Urothelium cell line (cell line): ENCODE results near the gene PPP3R1.

ENCODE experiments used
- DNase-seq: peaks from one replicate; pipeline ENCODE4 v3.0.0; 2011; ENCODE audit warnings: low spot score, mixed read lengths
- FAIRE-seq: peaks from 2 replicates; lab custom pipeline; 2011; peaks lifted over from hg19 to GRCh38; lab: Jason Lieb, UNC

The PPP3R1 gene

GRCh38 chr2:68236103-68236734 is 16.1 kb downstream of the PPP3R1 start:
- no peak for DNase-seq
- FAIRE-seq = no peak

DNA sequence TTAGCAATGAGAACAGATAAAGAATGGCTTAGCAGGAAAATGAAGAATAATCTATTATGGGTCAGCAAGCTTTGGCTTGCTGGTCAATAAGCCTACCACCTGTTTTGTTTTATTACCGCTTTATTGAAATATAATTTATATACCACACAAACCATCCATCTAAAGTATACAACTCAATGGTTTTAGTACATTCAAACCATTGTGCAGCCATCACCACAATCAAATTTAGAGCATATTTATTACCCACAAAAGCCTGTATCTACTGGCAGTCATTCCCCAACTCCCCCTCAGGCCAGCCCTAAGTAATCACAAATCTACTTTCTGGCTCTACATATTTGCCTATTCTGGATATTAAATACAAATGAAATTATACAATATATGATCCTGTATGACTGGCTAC is 17.2 kb downstream of the PPP3R1 start:
- DNase-seq (no peak), FAIRE-seq (no peak)

GRCh38 chr2:68234405-68234804 is 17.9 kb downstream of the PPP3R1 start:
- DNase-seq = no peak
- no peak for FAIRE-seq

DNA sequence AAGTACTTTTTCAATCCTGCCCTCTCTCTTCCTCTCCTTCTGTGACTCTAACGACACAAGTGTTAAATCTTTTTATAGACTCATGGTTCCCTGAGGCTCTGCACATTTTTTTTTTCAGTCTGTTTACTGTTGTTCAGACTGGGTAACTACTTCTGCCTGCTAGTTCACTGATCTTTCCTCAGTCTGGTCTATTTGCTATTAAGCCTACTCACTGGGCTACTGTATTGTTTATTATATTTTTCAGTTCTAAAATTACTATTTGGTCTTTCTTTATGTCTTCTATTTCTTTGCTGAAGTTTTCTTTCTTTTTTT is 21.3 kb downstream of the PPP3R1 start:
- FAIRE-seq (no peak), DNase-seq (no peak)

DNA sequence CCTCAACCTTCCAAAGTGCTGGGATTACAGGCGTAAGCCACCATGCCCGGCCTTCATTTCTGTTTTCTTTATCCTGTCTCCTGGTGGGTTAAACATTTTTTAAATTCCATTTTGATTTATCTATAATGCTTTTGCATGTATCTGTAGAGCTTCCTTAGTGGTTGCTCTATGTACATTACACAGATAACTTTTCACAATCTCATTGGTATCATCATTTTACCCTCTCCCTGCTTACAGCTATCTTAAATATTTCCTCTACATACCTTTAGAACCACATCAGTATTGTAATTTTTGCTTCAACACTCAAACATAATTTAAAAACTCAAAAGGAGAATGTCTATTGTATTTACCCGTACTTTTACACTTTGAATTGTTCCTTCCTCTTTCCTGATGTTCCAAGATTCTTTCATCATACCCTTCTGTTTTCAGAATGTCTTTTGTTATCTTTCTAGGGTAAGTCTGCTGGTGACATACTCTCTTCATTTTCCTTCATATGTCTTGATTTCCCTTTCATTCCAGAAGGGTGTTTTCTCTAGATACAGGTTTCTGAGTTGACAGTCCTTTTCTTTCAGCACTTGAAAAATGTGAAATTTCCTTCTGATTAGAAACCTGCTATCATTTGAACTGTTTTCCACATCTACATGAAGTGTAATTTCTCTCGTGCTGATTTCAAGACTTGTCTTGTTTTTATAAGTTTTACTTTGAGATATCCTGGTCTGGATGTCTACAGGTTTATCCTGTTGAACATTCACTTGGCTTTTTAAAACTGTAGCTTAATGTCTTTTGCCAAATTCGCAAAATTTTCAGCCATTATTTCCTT is 21.9 kb downstream of the PPP3R1 start:
- FAIRE-seq = no peak

DNA sequence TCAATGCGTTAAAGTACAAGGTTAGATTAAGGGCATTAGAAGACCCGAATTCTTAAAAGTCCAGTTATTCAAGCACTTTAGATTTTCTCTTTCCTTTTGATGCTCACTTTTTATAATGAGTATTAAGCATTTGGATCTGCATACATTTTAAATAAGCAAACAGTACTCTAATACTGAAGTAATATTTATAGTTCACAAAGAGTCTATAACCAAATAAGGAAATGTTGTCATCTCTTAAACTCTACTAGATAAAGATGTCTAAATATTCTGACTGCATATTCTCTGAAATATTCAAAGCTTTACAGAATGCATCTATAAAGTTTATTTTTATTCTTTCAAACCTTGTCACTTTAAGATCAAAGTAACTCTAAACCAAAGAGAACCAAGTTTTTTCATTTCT is 25.5 kb downstream of the PPP3R1 start:
- FAIRE-seq (no peak), DNase-seq (no peak)

More for the DNA sequence above, 21.9 kb downstream of the PPP3R1 start:
- no peak for DNase-seq

DNA sequence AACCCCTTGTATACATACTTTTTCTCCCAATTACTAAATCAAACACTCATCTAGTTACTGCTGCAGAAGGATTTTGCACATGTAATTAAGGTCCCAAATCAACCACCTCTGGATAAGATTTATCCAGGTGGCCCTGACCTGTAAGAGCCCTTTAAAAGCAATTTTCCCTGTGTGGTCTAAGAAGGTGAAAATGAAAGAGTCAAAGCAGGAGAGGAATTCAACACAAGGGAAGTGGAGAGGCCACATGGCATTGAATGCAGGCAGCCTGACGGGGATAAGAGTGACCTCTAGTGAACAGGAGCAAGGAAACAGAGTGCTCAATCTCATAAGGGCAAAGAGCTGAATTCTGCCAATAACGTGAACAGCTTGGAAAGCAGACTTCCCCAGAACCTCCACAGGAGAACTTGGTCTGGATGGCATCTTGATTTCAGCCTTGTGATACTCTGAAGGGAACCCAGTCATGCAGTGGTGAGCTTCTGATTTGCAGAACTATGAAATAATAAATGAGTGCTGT is 27.2 kb downstream of the PPP3R1 start:
- DNase-seq = peak; percentile 14

DNA sequence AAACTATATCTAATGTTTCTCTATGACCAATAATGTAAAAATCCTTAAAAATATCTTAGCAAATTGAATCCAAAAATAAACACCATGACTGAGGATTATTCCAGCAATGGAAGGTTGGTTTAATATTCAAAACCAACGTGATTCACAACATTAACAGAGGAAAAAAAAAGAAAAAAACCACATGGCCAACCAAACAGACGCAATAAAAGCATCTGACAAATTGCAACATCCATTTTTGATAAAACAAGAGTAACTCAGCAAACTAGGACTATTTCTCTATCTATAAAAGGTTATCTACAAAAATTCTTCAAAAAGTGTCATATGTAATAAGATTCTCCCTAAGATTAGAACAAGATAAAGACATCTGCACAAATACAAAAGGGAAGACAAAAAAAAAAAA is 28.9 kb downstream of the PPP3R1 start:
- no peak for DNase-seq
- FAIRE-seq = no peak

More for the DNA sequence above, 27.2 kb downstream of the PPP3R1 start:
- peak; percentile 13 for FAIRE-seq

GRCh38 chr2:68222287-68222686 is 30.0 kb downstream of the PPP3R1 start:
- DNase-seq (no peak), FAIRE-seq (peak; percentile 23)

- FAIRE-seq (no peak), DNase-seq (no peak)
Measured at GRCh38 chr2:68218343-68218901, 33.9 kb downstream of the PPP3R1 start.

DNA sequence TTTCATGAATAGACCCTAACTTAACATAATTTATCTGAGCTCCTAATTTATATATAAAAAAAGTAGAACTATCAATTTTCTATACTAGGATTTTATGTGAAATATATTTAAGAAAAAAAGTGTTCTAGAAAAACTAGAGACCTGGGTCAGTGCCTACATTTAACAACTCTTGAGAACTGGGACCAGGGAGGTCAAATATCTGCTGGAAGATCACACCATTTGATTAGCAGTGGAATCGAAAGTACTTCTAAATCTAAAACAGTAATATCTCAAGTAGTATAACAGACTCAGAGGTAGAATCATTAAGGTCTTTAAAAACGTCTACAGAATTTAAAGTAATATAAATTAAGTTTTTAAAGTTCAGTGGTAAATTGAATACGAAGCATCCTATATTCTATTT is 34.6 kb downstream of the PPP3R1 start:
- FAIRE-seq = no peak

DNA sequence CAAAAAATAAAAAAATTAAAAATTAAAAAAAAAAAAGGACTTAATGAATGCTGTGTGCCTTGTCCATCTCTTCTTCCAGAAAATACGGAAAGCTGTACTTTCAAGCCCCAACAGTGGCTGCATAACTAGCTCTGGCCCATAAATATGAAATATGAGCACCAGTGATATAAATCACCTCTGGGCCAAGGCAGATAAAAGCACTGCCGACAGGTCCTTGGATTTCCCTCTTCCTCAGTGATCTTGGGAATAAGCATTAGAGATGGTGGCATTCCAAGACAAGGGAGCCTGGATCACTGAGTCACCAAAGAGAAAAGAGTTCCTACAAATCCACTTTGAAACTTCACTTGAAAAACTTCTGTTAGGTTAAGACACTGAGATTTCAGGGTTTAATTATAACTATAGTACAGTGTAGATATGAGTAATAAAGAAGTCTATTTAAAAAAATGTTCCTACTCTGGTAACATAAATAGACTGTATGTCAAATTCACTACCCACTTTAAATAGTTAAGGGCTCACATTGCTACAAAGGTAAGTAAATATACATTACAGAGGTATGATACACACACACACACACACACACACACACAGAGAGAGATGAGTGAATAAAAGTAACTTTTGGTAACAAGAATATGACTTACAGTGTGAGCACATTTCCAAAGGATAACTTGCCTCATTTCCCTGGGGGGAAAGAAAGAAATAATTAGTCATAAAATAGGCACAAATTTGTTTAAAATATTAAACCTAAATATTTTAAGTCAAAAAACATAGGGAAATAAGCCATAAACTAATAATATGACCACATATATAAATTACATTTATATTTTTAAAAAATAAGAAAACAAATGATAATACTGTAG is 35.6 kb downstream of the PPP3R1 start:
- no peak for DNase-seq
- no peak for FAIRE-seq

More for the DNA sequence above, 34.6 kb downstream of the PPP3R1 start:
- DNase-seq = no peak

GRCh38 chr2:68214381-68214780 is 38.0 kb downstream of the PPP3R1 start:
- no peak for FAIRE-seq
- no peak for DNase-seq

- no peak for DNase-seq
- no peak for FAIRE-seq
Measured at GRCh38 chr2:68206793-68207192, 45.5 kb downstream of the PPP3R1 start.

DNA sequence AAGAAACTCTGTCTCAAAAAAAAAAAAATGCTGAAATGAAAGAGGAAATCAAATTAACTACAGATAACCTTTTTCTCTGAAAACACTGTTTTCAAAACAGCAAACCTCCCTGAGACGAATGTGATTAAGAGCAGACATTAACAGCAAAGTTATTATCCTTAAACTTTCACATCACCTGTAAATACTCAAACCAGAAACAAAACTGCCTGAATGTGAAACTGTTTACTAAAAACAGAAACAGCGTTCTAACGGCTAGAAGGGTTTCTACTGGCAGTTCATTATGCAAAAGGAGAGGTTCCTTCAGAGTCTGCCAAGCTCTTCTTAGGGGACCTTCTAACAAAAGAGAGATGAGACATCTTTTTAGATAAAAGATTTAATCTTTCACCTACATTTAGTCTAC is 48.7 kb downstream of the PPP3R1 start:
- DNase-seq (no peak), FAIRE-seq (no peak)

DNA sequence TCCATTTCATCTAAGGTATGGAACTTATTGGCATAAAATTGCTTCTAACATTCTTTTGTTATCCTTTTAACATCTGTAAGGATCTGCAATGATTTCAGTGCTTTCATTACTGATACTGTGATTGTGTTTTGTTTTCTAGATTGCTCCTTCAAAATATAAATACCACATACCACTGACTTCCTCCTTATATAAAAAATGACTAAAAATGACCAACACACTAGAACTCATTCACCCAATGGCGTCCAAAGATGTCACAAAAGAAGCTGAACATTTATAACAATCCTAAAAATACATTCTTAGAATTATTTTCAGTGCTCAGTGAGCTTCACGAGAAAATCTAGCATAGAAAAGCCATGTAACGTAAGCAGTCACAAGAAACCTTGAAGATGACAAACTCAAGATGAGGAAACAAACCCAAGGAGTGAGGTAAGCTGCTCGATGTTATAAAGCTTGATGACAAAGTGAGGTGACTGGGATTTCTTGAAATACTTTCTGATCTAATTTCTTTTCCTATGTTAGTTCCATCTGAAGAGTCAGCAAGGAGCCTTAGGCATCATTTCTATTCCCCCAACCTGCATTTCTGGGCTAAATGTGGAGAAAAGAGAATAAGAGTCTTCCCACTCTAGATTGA is 52.1 kb downstream of the PPP3R1 start:
- FAIRE-seq = no peak

GRCh38 chr2:68196120-68196716 is 56.1 kb downstream of the PPP3R1 start:
- FAIRE-seq = no peak
- DNase-seq = no peak

More for the DNA sequence above, 52.1 kb downstream of the PPP3R1 start:
- DNase-seq = no peak

DNA sequence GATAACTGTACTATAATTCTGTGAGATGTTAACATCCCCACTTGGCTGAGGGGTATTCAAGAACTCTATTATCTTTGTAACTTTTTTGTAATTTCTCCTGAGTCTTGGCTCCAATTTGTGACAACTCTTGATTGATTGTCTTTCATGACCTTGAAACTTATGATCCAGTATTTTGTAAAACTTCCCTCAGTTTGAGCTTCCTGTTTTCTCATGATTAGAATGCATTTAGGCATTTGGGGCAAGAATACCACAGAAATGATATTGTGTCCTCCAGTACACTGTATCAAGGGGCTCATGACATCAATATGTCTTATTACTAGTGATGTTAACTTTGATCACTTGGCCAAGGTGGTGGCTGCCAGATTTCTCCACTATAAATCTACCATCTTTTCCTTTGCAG is 57.2 kb downstream of the PPP3R1 start:
- no peak for DNase-seq
- FAIRE-seq = no peak

GRCh38 chr2:68193787-68194372 is 58.5 kb downstream of the PPP3R1 start:
- DNase-seq (no peak), FAIRE-seq (no peak)

DNA sequence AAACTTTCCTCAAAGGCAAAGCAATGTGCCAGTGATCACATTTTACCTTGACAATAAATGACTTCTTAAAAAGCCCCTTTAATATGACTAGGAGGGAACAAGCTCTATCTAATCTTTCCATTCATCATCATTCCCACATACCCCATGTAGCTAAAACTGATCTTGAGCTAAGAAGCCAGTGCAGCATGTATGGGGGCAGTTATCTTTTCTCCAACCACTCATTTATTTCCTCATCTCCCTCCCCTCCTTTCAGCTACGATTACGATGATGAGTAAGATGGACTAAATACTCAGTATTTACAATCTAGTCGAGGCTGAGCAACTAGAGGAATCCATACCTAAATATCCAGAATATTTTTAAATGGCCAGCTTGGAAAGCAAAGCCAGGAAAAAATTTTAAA is 59.2 kb downstream of the PPP3R1 start:
- DNase-seq = no peak
- no peak for FAIRE-seq
